WERI-Rb-1 (cell line): ENCODE results near the gene ABCC8.

ENCODE experiments used
- DNase-seq: peaks from one replicate; pipeline ENCODE4 v3.0.0-alpha.2; 2020
- H3K27ac ChIP-seq: fragments of 250-450 bp; sonication (Bioruptor Pico); 2 replicates; pipeline ENCODE4 v1.5.1; 2020; ENCODE audit warnings: mild to moderate bottlenecking, moderate library complexity
- H3K27me3 ChIP-seq: fragments of 250-450 bp; sonication (Bioruptor Pico); 2 replicates; pipeline ENCODE4 v1.5.1; 2021; ENCODE audit warnings: mild to moderate bottlenecking, low read depth, moderate library complexity; ENCODE audit not compliant: insufficient read depth, severe bottlenecking
- H3K36me3 ChIP-seq: fragments of 250-450 bp; sonication (Bioruptor Pico); 2 replicates; pipeline ENCODE4 v1.5.1; 2020; ENCODE audit warnings: mild to moderate bottlenecking, moderate library complexity
- H3K4me3 ChIP-seq: 2 replicates; pipeline ENCODE4 v1.5.1; 2011; ENCODE audit warnings: low read depth, mild to moderate bottlenecking, control low read depth, low read length
- H3K9me3 ChIP-seq: fragments of 250-450 bp; sonication (Bioruptor Pico); 2 replicates; pipeline ENCODE4 v1.5.1; 2021; ENCODE audit warnings: mild to moderate bottlenecking, moderate library complexity; ENCODE audit not compliant: severe bottlenecking
- CTCF ChIP-seq: IDR thresholded peaks from 2 replicates; pipeline ENCODE4 v1.5.1; 2011; ENCODE audit warnings: low read depth, mild to moderate bottlenecking, control low read depth, inconsistent platforms, low read length

Gene ABCC8

GRCh38 chr11:17521106-17521900, 44.7 kb upstream of the ABCC8 start:
- H3K4me3 ChIP-seq: no peak overlapping the region
- TF ChIP-seq CTCF: no peak
- DNase-seq: no peak
- H3K9me3 ChIP-seq: no peaks in the 10 kb centered on the region
- no peak overlapping the region for H3K27ac ChIP-seq
- H3K27me3 ChIP-seq: no peaks in the 10 kb centered on the region
- H3K36me3 ChIP-seq: no peaks in the 10 kb centered on the region

GRCh38 chr11:17519061-17519885, 42.6 kb upstream of the ABCC8 start:
- TF ChIP-seq CTCF: no peak
- Histone ChIP-seq H3K27ac (peak overlapping the region; percentile 2; the same call in 1 of the 2 replicates), H3K27me3 (no peaks in the 10 kb centered on the region), H3K4me3 (no peak overlapping the region), H3K9me3 (no peaks in the 10 kb centered on the region), H3K36me3 (no peaks in the 10 kb centered on the region)
- DNase-seq: peak; percentile 46

GRCh38 chr11:17518366-17518765, 41.7 kb upstream of the ABCC8 start:
- no peak for TF ChIP-seq CTCF
- Histone ChIP-seq H3K4me3 (no peak overlapping the region), H3K27me3 (no peaks in the 10 kb centered on the region), H3K9me3 (no peaks in the 10 kb centered on the region), H3K36me3 (no peaks in the 10 kb centered on the region), H3K27ac (no peak overlapping the region)
- no peak for DNase-seq

- Histone ChIP-seq H3K27me3 (no peaks in the 10 kb centered on the region), H3K9me3 (no peaks in the 10 kb centered on the region), H3K27ac (no peak overlapping the region), H3K36me3 (no peaks in the 10 kb centered on the region), H3K4me3 (no peak overlapping the region)
- DNase-seq: no peak
- no peak for TF ChIP-seq CTCF
These were observed 40.5 kb upstream of the ABCC8 start for GRCh38 chr11:17517186-17517585.

GRCh38 chr11:17516551-17517150, 40.0 kb upstream of the ABCC8 start:
- Histone ChIP-seq H3K27ac (no peak overlapping the region), H3K27me3 (no peaks in the 10 kb centered on the region), H3K36me3 (no peaks in the 10 kb centered on the region), H3K9me3 (no peaks in the 10 kb centered on the region), H3K4me3 (no peak overlapping the region)
- DNase-seq: no peak
- no peak for TF ChIP-seq CTCF
